ENCODE data around the gene RPL31. TPM values are rescaled to one million over a fixed set of nuclear protein-coding genes. Genes with fewer than 3 reads are reported as not detected.

Gene RPL31
- total RNA-seq, 1 donor from 2014 or later: 1,076 TPM

DNA sequence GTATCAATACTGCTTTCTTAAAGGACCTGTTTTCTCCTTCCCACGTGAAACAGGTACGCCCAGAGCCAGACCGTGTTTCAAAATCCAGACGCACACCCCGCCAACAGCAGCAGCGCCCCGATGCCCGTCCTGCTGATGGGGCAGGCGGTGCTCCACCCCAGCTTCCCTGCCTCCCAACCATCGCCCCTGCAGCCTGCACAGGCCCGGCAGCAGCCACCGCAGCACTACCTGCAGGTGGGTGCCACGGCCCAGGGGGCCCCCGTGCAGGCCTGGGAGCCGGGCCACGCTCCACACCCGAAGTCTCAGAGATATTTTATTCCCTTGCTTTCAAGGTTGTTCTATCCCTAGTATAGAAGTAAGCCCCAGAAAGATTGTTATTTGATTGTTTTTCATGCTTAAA lies 8.8 kb upstream of the RPL31 start:
- no peak for DNase-seq (ENCODE audit: low spot score)

DNA sequence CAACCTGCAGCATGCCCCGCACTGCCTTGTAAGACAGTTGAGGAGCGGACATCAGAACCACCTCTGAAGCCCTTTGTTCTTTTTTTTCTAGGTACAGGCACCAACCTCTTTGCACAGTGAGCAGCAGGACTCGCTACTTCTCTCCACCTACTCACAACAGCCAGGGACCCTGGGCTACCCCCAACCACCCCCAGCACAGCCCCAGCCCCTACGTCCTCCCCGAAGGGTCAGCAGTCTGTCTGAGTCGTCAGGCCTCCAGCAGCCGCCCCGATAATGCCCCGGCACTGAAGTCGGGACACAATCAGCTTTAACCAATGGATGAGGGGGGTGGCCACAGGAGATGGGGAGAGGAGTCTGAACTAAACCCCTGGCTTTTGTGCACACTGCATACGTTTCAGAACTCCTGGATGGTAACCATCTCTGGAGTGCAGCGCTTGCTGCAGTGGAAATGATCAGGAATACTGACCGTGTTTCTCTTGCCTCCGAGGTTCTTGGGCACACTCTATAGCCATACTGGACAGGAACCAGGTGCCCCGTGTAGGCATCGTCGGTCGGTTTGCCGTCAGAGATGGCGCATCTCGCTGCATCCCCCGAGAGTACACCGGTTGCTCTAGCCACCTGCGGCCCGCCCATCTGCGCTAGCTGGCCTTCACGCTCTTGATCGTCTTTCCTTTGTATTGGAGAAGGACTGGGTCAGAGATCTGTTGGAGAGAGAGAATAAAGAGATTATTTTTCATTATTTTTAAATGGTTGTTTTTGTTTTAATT lies 6.6 kb upstream of the RPL31 start:
- DNase-seq (ENCODE audit: low spot score): no peak

DNA sequence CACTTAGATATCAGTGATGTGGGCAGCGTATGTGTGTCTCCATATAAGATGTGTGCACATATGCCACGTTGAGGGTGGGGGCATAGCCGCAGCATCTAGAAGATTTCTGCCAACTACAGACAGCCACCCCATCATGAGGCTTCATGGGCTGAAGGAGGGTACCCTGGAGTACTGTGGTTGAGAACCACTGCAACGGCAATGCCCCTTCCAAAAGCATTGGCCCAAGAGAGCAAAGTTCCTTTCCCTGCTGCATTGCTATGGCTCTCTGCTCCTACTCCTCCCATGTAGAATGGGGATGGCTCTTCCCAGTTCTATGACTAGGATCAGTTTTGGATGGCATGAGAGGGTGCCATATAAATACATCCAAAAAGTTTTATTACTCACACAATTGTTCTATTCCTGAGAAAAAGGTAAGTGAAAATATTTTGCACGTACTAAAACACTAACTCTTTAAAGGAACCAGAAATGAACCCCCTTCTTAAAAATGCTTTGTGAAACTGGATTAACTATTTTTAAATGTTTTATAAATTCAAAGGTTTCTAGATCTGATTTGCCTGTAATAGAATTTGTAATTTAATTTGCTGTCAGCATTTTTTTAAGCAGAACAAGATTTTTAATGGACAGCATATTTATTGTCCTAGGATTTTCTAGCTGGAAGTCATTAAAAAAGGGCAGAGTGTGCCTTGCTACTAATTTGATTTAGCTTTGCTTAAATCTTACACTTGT lies 4.4 kb upstream of the RPL31 start:
- no peak for DNase-seq (ENCODE audit: low spot score)

- DNase-seq (ENCODE audit: low spot score): no peak
Observed at GRCh38 chr2:100998235-100998573, 3.9 kb upstream of the RPL31 start.

- DNase-seq (ENCODE audit: low spot score): no peak
Observed at GRCh38 chr2:100999995-101000394, 2.1 kb upstream of the RPL31 start.

- no peak for DNase-seq (ENCODE audit: low spot score)
Observed at GRCh38 chr2:101002562-101003277, 631 bp downstream of the RPL31 start.

GRCh38 chr2:101003278-101003775 lies 1.2 kb downstream of the RPL31 start:
- DNase-seq (ENCODE audit: low spot score): no peak

- no peak for DNase-seq (ENCODE audit: low spot score)
Observed at GRCh38 chr2:101004620-101005325, 2.7 kb downstream of the RPL31 start.

DNA sequence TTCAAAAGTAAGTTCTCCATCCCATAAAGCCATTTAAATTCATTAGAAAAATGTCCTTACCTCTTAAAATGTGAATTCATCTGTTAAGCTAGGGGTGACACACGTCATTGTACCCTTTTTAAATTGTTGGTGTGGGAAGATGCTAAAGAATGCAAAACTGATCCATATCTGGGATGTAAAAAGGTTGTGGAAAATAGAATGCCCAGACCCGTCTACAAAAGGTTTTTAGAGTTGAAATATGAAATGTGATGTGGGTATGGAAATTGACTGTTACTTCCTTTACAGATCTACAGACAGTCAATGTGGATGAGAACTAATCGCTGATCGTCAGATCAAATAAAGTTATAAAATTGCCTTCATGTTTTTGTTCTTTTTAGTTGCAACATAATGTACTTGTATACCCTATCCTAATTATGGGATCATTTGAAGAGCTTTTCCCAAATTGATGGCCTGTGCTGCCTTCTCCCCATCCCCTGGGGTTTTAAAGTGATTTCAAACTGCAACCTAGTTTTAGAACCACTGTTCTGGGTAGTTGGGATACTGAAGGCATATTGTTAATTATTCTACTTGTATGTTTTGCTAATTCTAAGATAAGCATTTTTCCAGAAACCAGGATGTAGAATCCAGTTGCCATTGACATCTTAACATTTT lies 4.1 kb downstream of the RPL31 start:
- no peak for DNase-seq (ENCODE audit: low spot score)

GRCh38 chr2:101007415-101008345 lies 5.6 kb downstream of the RPL31 start:
- DNase-seq (ENCODE audit: low spot score): no peak

GRCh38 chr2:101011152-101011551 lies 9.1 kb downstream of the RPL31 start:
- DNase-seq (ENCODE audit: low spot score): no peak

- DNase-seq (ENCODE audit: low spot score): no peak
Observed at GRCh38 chr2:101012054-101012705, 10.1 kb downstream of the RPL31 start.

DNA sequence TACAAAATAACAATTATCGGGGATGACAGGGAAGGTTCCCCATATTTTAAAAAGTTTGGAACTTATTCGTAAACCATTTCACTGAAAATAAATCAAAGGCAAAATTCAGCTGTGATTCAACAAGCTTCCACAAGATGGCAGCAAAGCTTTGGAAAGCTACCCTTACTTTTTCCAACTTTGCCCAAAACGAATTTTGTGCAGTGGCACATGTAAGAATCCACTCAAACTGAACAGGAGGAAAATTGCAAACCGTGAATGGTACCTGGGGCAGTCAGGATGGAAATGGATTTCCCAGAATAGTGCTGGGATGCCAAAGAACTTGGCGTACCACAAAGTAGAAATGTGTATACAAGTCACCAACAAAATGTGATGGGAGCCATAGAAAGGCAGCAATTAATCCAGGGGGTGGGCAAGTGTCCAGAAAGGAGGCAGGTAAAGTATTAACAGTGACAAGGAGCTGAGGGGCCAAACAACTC lies 10.7 kb downstream of the RPL31 start:
- no peak for DNase-seq (ENCODE audit: low spot score)

DNA sequence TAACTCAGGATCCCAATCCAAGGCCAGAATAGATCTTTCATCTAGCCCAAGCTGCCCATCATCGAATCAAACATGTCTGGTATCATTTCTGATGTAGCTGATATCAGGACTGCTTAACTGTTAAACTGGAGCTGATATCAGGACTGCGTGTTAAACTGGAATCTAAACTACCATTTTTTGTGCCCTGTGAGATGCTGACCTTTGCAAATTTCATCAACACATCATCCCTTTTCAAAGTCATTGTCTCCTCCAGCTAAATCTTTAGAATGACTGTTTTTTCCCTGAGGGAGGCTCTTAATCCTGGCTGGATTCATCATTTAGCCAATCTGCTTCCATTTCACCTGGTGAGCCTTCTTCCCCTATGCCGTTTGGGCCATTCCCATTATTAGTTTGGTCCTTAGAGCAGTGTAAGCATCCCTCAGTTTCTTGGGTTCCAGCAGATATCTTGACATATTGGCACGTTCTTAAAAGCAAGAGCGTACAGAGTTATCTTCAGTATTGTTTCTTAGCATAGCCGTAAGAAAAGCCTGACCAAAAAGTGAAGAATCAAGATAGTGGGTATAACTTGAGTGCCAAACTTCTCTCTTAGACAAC lies 12.3 kb downstream of the RPL31 start:
- no peak for DNase-seq (ENCODE audit: low spot score)

DNA sequence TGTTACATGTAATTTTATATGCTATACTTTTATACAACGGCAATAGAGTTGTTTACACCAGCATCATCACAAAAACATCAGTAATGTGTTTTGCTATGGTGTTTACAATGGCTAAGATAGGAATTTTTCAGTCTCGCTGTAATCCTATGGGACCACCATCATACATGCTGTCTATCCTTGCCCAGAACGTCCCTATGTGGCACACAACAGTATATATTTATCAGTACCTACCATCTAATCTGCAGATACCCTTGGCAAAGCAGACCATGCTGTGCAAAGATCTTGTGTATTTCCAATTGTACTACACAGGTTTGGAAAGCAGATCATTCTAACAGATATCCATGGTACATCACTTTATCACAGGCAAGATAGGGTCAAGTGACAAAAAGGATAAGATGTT lies 15.3 kb downstream of the RPL31 start:
- no peak for DNase-seq (ENCODE audit: low spot score)

DNA sequence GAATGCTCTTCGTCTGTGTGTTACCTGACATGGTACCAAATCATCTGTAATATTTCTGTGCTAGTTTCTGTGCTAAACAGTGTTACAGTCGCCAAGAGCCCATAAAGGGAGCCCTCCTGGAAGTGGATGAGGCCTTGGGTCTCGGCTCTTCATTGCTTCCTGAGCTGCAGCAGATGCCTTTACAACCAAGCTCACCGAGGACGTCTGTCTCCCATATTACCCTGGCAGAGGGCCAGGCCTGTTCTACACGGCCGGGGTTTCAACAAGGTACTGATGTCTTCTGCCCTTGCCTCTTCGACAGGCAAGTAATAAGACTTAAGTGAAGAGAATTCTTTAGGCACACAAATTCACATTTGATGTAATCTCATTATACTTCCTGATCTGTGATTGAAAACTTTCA lies 16.8 kb downstream of the RPL31 start:
- DNase-seq (ENCODE audit: low spot score): no peak

DNA sequence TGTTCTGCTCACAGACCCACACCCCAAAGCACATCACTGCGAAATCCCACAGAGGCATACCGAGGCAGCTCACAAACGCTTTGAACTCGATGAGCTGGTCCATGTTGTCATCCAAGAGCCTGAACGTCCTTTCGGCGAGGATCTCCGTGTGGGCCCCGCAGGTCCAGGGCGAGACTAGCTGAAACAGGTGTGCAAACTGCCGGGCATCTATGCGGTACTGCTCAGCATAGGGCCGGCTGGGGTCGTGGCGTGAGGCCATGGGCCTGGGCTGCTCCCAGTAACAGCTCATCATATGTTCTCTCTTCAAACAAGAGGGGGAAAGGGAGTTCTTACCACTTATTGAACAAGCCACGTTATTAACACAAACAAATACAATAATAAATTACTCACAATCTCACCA lies 20.1 kb downstream of the RPL31 start:
- no peak for DNase-seq (ENCODE audit: low spot score)

DNA sequence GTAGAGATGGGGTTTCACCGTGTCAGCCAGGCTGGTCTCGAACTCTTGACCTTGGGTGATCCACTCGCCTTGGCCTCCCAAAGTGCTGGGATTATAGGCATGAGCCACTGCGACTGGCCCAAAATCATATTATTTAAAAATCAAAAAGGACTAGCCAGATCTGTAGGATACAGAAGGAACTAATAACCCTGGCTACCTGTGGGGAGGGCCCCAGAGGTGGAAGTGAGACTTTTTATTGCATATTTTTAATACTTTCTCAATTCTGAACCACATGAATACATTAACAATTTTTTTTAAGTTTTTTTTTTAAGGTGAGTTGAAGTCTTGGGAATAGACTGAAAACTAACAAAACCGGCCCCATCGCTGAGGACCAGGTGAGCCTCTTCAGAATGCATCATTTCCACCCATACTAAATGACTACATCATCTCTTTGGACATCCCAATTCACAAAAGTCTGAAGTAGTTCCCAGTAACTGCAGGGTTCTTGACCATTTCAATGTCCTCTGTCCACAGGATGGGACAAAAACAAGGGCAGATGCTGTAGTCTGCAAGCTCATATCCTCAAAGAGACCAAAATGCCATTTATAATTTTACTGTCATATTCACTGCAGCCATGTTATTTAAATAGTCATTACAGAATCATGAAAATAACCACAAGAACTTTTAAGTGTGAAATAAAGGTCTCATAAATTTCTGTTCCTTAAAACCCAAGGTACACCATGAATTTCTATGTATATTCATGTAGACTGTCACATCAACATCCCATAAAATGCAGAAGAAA lies 21.4 kb downstream of the RPL31 start:
- DNase-seq (ENCODE audit: low spot score): no peak
